ENCODE data around the gene LHX4. TPM values are rescaled to one million over a fixed set of nuclear protein-coding genes. Genes with fewer than 3 reads are reported as not detected.

The LHX4 gene
- total and polyA plus RNA-seq, 2 of the 13 experiments (the other 11 are each of a cell fraction or from before 2014, with no cell fraction given): 0.03 to 0.07 TPM

GRCh38 chr1:180259431-180260338, 29.6 kb downstream of the LHX4 start:
- POLR2A ChIA-PET: no interaction called here
- no peaks in the 10 kb centered on the region for H4K20me1 ChIP-seq (ENCODE audit: insufficient read depth, low read length)
- in situ Hi-C loops (cut with HindIII; ENCODE audit: extremely low pct_ligation_motif_present, low pct_unique_long_range_greater_than_20kb): loop anchor here (5.0 to 10.0 kb wide), 2 partner anchors 52 to 75 kb away; no protein-coding TSS in a partner anchor
- intact Hi-C loops (cut with micrococcal nuclease; ENCODE audit: unreplicated experiment): no loop called here
- CTCF ChIA-PET (ENCODE audit: low intra/inter-chr PET ratio, low total read pairs): no interaction called here
- H2AFZ ChIP-seq (ENCODE audit: low read length): no peak overlapping the region
- FAIRE-seq (no peak), DNase-seq (ENCODE audit: low spot score) (no peak), ATAC-seq (no peak)
- no peak overlapping the region for H3K4me2 ChIP-seq (ENCODE audit: low read depth, low read length)
- H3K4me1 ChIP-seq (ENCODE audit: insufficient read depth, low read length): peaks cover 24% of the 10 kb centered on the region
- H3K4me3 ChIP-seq (replicated peaks in 1 of 3; ENCODE audit: insufficient read depth in 1 of 3, low read depth in 2 of 3, low read length in 3 of 3): no peak overlapping the region
- TF ChIP-seq HMGXB3 (CRISPR knock-in tag; IDR thresholded peaks at IDR 0.05; ENCODE audit: borderline replicate concordance): no peak
- no peaks in the 10 kb centered on the region for H3K36me3 ChIP-seq (replicated peaks in 1 of 2; ENCODE audit: control insufficient read depth in 1 of 2, insufficient read depth in 2 of 2, low read length in 2 of 2)
- no peaks in the 10 kb centered on the region for H3K9me3 ChIP-seq (ENCODE audit: low read length)
- H3K79me2 ChIP-seq (ENCODE audit: insufficient read depth, low read length): no peaks in the 10 kb centered on the region
- no TSS peak for BruUV-seq (replicated peaks)
- WGBS (ENCODE audit: low lambda C conversion rate): 46% methylated on average over 18 of the region's 22 CpGs
- H3K9ac ChIP-seq (ENCODE audit: insufficient read depth, low read depth, low read length): no peak overlapping the region
- H3K27ac ChIP-seq (ENCODE audit: extremely low read length, insufficient read depth, low read length): no peak overlapping the region
- peaks cover 8 to 59% of the 10 kb centered on the region in 2 experiments for H3K27me3 ChIP-seq (ENCODE audit: control insufficient read depth in 1 of 2, insufficient read depth in 2 of 2, low read length in 2 of 2)

DNA sequence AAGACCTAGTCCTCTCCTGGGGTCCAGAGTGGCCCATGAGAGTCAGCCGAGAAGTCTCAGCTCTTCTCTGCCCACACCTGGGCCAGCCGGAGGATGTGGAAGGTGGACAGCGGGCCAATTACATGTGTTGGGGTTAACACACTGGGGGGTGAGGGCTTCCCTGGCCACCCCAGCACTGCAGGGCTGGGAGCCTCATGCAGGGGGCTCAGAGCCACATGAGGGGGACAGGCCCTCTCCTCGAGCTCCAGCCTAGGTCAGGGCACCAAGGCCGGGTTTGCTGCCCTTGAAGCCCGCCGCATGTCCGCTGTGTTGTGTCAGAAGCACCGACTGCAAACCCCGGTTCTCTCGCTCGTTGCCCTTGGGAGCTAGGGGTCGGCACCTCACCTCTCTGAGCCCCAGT, 30.5 kb downstream of the LHX4 start:
- peaks cover 15% of the 10 kb centered on the region for H3K4me1 ChIP-seq (ENCODE audit: insufficient read depth, low read length)
- no peak for FAIRE-seq
- no peaks in the 10 kb centered on the region for H3K9me3 ChIP-seq (ENCODE audit: low read length)
- no peak overlapping the region for H3K4me2 ChIP-seq (ENCODE audit: low read depth, low read length)
- H3K27ac ChIP-seq (ENCODE audit: extremely low read length, insufficient read depth, low read length): no peak overlapping the region
- WGBS (ENCODE audit: low lambda C conversion rate): 35% methylated on average over 6 of the region's 13 CpGs
- no peaks in the 10 kb centered on the region for H4K20me1 ChIP-seq (ENCODE audit: insufficient read depth, low read length)
- no peak for DNase-seq (ENCODE audit: low spot score)
- intact Hi-C loops (cut with micrococcal nuclease; ENCODE audit: unreplicated experiment) (no loop called here), in situ Hi-C loops (cut with HindIII; ENCODE audit: extremely low pct_ligation_motif_present, low pct_unique_long_range_greater_than_20kb) (loop anchor here (10.0 kb wide), 1 partner anchor 76 kb away; no protein-coding TSS in a partner anchor)
- H3K36me3 ChIP-seq (replicated peaks in 1 of 2; ENCODE audit: control insufficient read depth in 1 of 2, insufficient read depth in 2 of 2, low read length in 2 of 2): no peaks in the 10 kb centered on the region
- H3K27me3 ChIP-seq (ENCODE audit: control insufficient read depth in 1 of 2, insufficient read depth in 2 of 2, low read length in 2 of 2): peaks cover 8 to 58% of the 10 kb centered on the region in 2 experiments
- no peak overlapping the region for H3K9ac ChIP-seq (ENCODE audit: insufficient read depth, low read depth, low read length)
- POLR2A ChIA-PET: no interaction called here
- CTCF ChIA-PET (ENCODE audit: low intra/inter-chr PET ratio, low total read pairs): no interaction called here
- H3K79me2 ChIP-seq (ENCODE audit: insufficient read depth, low read length): no peaks in the 10 kb centered on the region
- no TSS peak for BruUV-seq (replicated peaks)
- ATAC-seq: no peak
- no peak overlapping the region for H3K4me3 ChIP-seq (replicated peaks in 1 of 3; ENCODE audit: insufficient read depth in 1 of 3, low read depth in 2 of 3, low read length in 3 of 3)
- no peak overlapping the region for H2AFZ ChIP-seq (ENCODE audit: low read length)
- TF ChIP-seq PCBP2 (optimal IDR thresholded peaks at IDR 0.05; ENCODE audit: low read depth, low read length, poor library complexity, severe bottlenecking) (no peak), CEBPB (IDR thresholded peaks at IDR 0.05; ENCODE audit: borderline replicate concordance, low read depth, low read length) (no peak), ZNF530 (CRISPR knock-in tag; IDR thresholded peaks at IDR 0.05; ENCODE audit: low read depth) (no peak)
- TF ChIP-seq, protein P1, sequence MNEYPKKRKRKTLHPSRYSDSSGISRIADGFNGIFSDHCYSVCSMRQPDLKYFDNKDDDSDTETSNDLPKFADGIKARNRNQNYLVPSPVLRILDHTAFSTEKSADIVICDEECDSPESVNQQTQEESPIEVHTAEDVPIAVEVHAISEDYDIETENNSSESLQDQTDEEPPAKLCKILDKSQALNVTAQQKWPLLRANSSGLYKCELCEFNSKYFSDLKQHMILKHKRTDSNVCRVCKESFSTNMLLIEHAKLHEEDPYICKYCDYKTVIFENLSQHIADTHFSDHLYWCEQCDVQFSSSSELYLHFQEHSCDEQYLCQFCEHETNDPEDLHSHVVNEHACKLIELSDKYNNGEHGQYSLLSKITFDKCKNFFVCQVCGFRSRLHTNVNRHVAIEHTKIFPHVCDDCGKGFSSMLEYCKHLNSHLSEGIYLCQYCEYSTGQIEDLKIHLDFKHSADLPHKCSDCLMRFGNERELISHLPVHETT (CRISPR knock-in tag; conservative IDR thresholded peaks at IDR 0.05): no peak
- TF ChIP-seq, protein P2, sequence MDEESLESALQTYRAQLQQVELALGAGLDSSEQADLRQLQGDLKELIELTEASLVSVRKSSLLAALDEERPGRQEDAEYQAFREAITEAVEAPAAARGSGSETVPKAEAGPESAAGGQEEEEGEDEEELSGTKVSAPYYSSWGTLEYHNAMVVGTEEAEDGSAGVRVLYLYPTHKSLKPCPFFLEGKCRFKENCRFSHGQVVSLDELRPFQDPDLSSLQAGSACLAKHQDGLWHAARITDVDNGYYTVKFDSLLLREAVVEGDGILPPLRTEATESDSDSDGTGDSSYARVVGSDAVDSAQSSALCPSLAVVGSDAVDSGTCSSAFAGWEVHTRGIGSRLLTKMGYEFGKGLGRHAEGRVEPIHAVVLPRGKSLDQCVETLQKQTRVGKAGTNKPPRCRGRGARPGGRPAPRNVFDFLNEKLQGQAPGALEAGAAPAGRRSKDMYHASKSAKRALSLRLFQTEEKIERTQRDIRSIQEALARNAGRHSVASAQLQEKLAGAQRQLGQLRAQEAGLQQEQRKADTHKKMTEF (CRISPR knock-in tag; IDR thresholded peaks at IDR 0.05): no peak
